Medulla oblongata (tissue), 1 donor: Measurements from ENCODE around the gene SKAP2.
"Not testable (repeated sequence)": the region's sequence is repeated elsewhere in the genome, so short reads cannot be mapped to it uniquely, and the experiment has no call there.

Experiments
- DNase-seq: peaks from one replicate; pipeline ENCODE4 v3.0.0-alpha.2; 2015; ENCODE audit errors: extremely low spot score

SKAP2 gene

GRCh38 chr7:26857506-26858240, 6.7 kb downstream of the SKAP2 start:
- DNase-seq, result peak; percentile 41

GRCh38 chr7:26857170-26857505, 7.3 kb downstream of the SKAP2 start:
- DNase-seq, result no peak

GRCh38 chr7:26856176-26856985, 8.0 kb downstream of the SKAP2 start:
- DNase-seq, result no peak

GRCh38 chr7:26854876-26855855, 9.2 kb downstream of the SKAP2 start:
- no peak for DNase-seq

GRCh38 chr7:26853788-26854393, 10.5 kb downstream of the SKAP2 start:
- DNase-seq, result peak; percentile 87

GRCh38 chr7:26850193-26850651, 14.2 kb downstream of the SKAP2 start:
- DNase-seq, result no peak

- no peak for DNase-seq
Measured at GRCh38 chr7:26843705-26844104, 20.7 kb downstream of the SKAP2 start.

- DNase-seq, result no peak
Measured at GRCh38 chr7:26842897-26843296, 21.5 kb downstream of the SKAP2 start.

GRCh38 chr7:26841003-26841739, 23.2 kb downstream of the SKAP2 start:
- DNase-seq, result no peak

GRCh38 chr7:26836793-26837192, 27.6 kb downstream of the SKAP2 start:
- DNase-seq, result not testable (repeated sequence)

GRCh38 chr7:26815426-26815825, 49.0 kb downstream of the SKAP2 start:
- DNase-seq, result no peak

- peak; percentile 35 for DNase-seq
Measured at GRCh38 chr7:26813432-26813831, 51.0 kb downstream of the SKAP2 start.

- DNase-seq, result no peak
Measured at GRCh38 chr7:26794541-26794940, 69.8 kb downstream of the SKAP2 start.

GRCh38 chr7:26792576-26792975, 71.8 kb downstream of the SKAP2 start:
- no peak for DNase-seq

- no peak for DNase-seq
Measured at GRCh38 chr7:26792006-26792405, 72.4 kb downstream of the SKAP2 start.

GRCh38 chr7:26789481-26790184, 74.8 kb downstream of the SKAP2 start:
- no peak for DNase-seq

GRCh38 chr7:26787701-26788100, 76.7 kb downstream of the SKAP2 start:
- DNase-seq, result no peak

GRCh38 chr7:26784118-26784517, 80.3 kb downstream of the SKAP2 start:
- DNase-seq, result no peak

GRCh38 chr7:26782501-26782900, 81.9 kb downstream of the SKAP2 start:
- no peak for DNase-seq

GRCh38 chr7:26779978-26780595, 84.3 kb downstream of the SKAP2 start:
- DNase-seq, result no peak
